RWPE1 (cell line): ENCODE data around the gene DNAI1.

Experiments used
- CTCF ChIA-PET: fragments of 350-600 bp; sonication (Branson Sonifier 250); formaldehyde crosslinking; extraction: SDS; loops from one replicate; lab custom pipeline; 2021; lab: Yijun Ruan, JAX
- POLR2A ChIA-PET: fragments of 400-600 bp; formaldehyde crosslinking; extraction: SDS; loops from one replicate; lab custom pipeline; 2020; ENCODE audit warnings: antibody characterized with exemption; ENCODE audit not compliant: low non-redundant PET; lab: Yijun Ruan, JAX
- DNase-seq: peaks from one replicate; pipeline ENCODE4 v3.0.0; 2012; ENCODE audit warnings: low spot score
- H3K27ac ChIP-seq: fragments of 450-650 bp; 2 replicates; pipeline ENCODE4 v1.5.1; 2017
- CTCF ChIP-seq: fragments of 450-650 bp; conservative IDR thresholded peaks from 2 replicates; pipeline ENCODE4 v1.5.1; 2017; ENCODE audit warnings: low read depth, mild to moderate bottlenecking

The DNAI1 gene

DNA sequence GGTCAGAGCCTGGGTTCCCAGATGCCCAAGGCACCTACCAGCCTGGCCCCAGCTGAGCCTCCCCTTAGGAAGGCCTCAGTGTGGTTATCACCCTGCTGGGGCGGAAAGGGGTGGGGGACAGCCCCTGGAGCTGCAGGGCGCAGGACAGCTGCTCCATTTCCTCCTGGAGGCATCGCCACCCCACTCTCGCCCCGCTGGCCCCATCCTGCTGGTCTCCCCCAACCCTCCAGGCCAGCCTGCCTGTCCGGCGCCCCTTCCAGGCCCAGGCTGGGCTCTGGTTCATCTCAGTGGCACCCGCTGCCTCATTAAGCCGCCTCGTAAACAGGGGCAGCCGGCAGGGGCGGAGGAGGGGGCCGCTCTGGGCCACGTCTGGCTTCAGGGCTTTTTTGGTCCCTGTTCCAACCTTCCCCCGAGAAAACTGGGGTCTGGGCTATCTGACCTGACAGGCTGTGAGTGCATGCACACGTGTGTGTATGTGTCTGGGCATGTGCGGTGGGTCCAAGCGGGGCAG is 95.0 kb downstream of the DNAI1 start:
- TF ChIP-seq CTCF, result no peak
- ChIA-PET POLR2A (no interaction called here), CTCF (interaction anchor here (0.7 kb wide), 1 partner anchor 38 kb away, joined by 3 read pairs; no protein-coding TSS in a partner anchor)
- DNase-seq, result no peak
- no peak overlapping the region for H3K27ac ChIP-seq

GRCh38 chr9:34554211-34555001 is 95.8 kb downstream of the DNAI1 start:
- no peak for DNase-seq
- ChIA-PET POLR2A (no interaction called here), CTCF (no interaction called here)
- H3K27ac ChIP-seq, result no peak overlapping the region
- TF ChIP-seq CTCF, result no peak

DNA sequence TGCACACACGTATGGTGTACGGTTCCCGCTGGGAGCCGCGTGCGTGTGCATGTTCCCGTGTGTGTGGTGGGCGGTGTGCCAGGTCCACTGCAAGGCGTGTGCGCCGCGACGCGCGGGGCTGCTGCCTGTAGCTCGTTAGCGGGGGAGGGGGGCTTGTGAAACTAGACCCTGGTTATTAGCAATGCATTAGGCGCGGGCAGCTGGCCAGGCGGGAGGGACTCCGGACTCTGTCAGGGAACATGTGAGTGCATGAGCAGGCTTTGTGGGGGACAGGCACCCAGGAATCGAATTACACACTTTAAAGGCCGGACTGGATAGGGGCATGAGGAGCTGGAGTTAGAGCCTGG is 96.4 kb downstream of the DNAI1 start:
- DNase-seq, result no peak
- ChIA-PET CTCF (interaction anchor here (1.1 kb wide), 1 partner anchor 38 kb away, joined by 3 read pairs; no protein-coding TSS in a partner anchor), POLR2A (no interaction called here)
- H3K27ac ChIP-seq, result no peak overlapping the region
- TF ChIP-seq CTCF, result no peak

GRCh38 chr9:34555500-34555899 is 96.9 kb downstream of the DNAI1 start:
- no peak for DNase-seq
- POLR2A ChIA-PET, result no interaction called here
- no peak for TF ChIP-seq CTCF
- no peak overlapping the region for H3K27ac ChIP-seq
- CTCF ChIA-PET, result interaction anchor here (1.1 kb wide), 1 partner anchor 37 kb away, joined by 3 read pairs; no protein-coding TSS in a partner anchor

- no peak for DNase-seq
- ChIA-PET POLR2A (no interaction called here), CTCF (interaction anchor here (1.1 kb wide), 1 partner anchor 37 kb away, joined by 3 read pairs; no protein-coding TSS in a partner anchor)
- no peak overlapping the region for H3K27ac ChIP-seq
- no peak for TF ChIP-seq CTCF
These were observed 97.4 kb downstream of the DNAI1 start for GRCh38 chr9:34555936-34556525.

DNA sequence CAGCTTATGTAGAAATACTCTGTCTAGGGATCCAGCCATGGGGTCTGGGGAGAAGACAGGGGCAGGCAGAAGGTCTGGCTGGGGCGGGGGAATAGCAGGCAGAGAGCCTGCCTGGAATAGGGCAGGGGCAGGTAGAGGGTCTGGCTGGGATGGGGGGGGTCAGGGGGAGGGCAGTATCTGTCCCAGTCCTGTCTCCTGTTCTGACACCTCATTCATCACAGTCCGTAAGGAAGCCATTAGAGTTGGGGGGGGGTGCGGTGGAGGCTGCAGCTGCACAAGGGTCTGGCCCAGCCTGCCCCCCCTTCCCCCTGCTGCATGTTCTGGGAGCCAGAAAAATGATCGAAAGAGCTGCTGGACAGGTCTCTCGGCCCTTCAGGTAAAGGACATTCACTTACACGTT is 98.3 kb downstream of the DNAI1 start:
- no peak for TF ChIP-seq CTCF
- DNase-seq, result no peak
- no peak overlapping the region for H3K27ac ChIP-seq
- POLR2A ChIA-PET, result no interaction called here
- CTCF ChIA-PET, result no interaction called here
